Smooth muscle cell (in vitro differentiated cells): ENCODE data around the gene RNF213. TPM values are rescaled to one million over a fixed set of nuclear protein-coding genes. Genes with fewer than 3 reads are reported as not detected.

Experiments
- DNase-seq: peaks from one replicate; lab custom pipeline; 2025; ENCODE audit not compliant: unreplicated experiment; lab: John Stamatoyannopoulos, UW
- H2AFZ ChIP-seq: fragments of 200-600 bp; sonication (generic); 2 replicates; pipeline ENCODE4 v1.6.0; 2016; ENCODE audit warnings: antibody characterized with exemption, low read depth, mild to moderate bottlenecking
- H3F3A ChIP-seq: fragments of 200-600 bp; sonication (generic); 2 replicates; pipeline ENCODE4 v1.6.0; 2017; ENCODE audit warnings: antibody characterized with exemption, low read depth
- H3K27ac ChIP-seq: fragments of 200-600 bp; sonication (generic); 2 replicates; pipeline ENCODE4 v1.5.1; 2016; ENCODE audit warnings: low read depth, mild to moderate bottlenecking
- H3K27me3 ChIP-seq: fragments of 200-600 bp; sonication (generic); 2 replicates; pipeline ENCODE4 v1.6.1; 2016; ENCODE audit warnings: low read depth, mild to moderate bottlenecking
- H3K36me3 ChIP-seq: fragments of 200-600 bp; sonication (generic); 2 replicates; pipeline ENCODE4 v1.5.1; 2016; ENCODE audit warnings: low read depth
- H3K4me1 ChIP-seq: fragments of 200-600 bp; sonication (generic); 2 replicates; pipeline ENCODE4 v1.5.1; 2016; ENCODE audit warnings: low read depth
- H3K4me2 ChIP-seq: fragments of 200-600 bp; sonication (generic); 2 replicates; pipeline ENCODE4 v1.6.0; 2016; ENCODE audit warnings: mild to moderate bottlenecking
- H3K4me3 ChIP-seq: fragments of 200-600 bp; sonication (generic); 2 replicates; pipeline ENCODE4 v1.5.1; 2016; ENCODE audit warnings: mild to moderate bottlenecking
- H3K79me2 ChIP-seq: fragments of 200-600 bp; sonication (generic); 2 replicates; pipeline ENCODE4 v1.6.0; 2016; ENCODE audit warnings: low read depth, mild to moderate bottlenecking
- H3K9ac ChIP-seq: fragments of 200-600 bp; sonication (generic); 2 replicates; pipeline ENCODE4 v1.6.0; 2016; ENCODE audit warnings: low read depth
- H3K9me3 ChIP-seq: fragments of 200-600 bp; sonication (generic); replicated peaks from 2 replicates; pipeline ENCODE4 v1.5.1; 2016; ENCODE audit warnings: low read depth
- H4K20me1 ChIP-seq: fragments of 200-600 bp; sonication (generic); 2 replicates; pipeline ENCODE4 v1.6.0; 2016; ENCODE audit warnings: low read depth
- WGBS: methylation state at CpG from one replicate; pipeline ENCODE4 v1.1.7; 2016; ENCODE audit warnings: low lambda C conversion rate; 5-methylcytosine and 5-hydroxymethylcytosine counted together
- polyA plus RNA-seq: library from polyadenylated mRNA; unstranded; fragments of >200 nt; fragmentation: Nextera tagmentation; extraction: Ambion mirVana; gene quantifications from 2 replicates; pipeline ENCODE4 v1.2.1, GENCODE V29; 2016
- total RNA-seq: library from RNA; depleted of rRNA; stranded (reverse); fragments of >200 nt; gene quantifications from 2 replicates; pipeline ENCODE4 v1.2.3, GENCODE V29; 2014
- TF ChIP-seq, protein P1 (sequence below): fragments of 200-600 bp; sonication (generic); IDR thresholded peaks from 2 replicates; pipeline ENCODE4 v1.5.1; 2017; ENCODE audit warnings: borderline replicate concordance, mild to moderate bottlenecking, antibody characterized with exemption; ENCODE audit not compliant: insufficient read depth, poor library complexity, severe bottlenecking

Gene RNF213
- total and polyA plus RNA-seq, 2 experiments from 2014 or later: 12.8 to 43.0 TPM

DNA sequence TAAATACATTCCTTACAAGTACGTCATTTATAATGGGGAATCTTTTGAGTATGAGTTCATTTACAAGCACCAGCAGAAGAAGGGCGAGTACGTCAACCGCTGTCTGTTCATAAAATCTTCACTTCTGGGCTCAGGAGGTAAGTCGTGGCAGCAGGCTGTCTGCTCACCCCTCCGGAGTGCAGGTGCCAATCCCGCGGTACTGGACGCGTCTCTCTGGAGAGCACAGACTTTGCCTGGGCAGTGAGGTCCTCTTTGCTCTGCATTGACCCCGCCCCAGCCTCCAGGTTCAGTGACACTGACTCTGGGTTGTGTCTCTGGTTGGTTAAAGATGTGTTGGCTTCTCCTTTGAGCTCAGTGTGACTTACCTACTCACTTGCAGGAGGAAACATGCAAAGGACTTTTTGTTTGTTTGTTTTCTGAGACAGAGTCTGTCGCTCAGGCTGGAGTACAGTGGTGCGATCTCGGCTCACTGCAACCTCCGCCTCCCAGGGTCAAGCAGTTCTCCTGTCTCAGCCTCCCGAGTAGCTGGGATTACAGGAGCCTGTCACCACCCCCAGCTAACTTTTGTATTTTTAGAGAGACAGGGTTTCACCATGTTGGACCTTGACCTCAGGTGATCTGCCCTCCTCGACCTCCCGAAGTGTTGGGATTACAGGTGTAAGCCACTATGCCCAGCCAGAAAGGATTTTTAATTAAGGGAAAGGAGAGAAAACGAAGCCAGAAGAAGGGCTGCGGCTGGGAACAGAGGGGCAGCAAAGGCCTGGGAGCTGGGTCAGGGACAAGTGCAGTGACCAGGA is 31.2 kb downstream of the RNF213 start:
- WGBS: 96% methylated on average over 20 of the region's 20 CpGs
- no peaks in the 10 kb centered on the region for H3K79me2 ChIP-seq
- H3K4me3 ChIP-seq: no peak overlapping the region
- no peak for DNase-seq
- H3K36me3 ChIP-seq: peaks cover 9% of the 10 kb centered on the region
- H3K27ac ChIP-seq: no peak overlapping the region
- H3F3A ChIP-seq: no peaks in the 10 kb centered on the region
- H3K27me3 ChIP-seq: no peaks in the 10 kb centered on the region
- H3K9ac ChIP-seq: no peak overlapping the region
- no peaks in the 10 kb centered on the region for H3K4me1 ChIP-seq
- no peak overlapping the region for H2AFZ ChIP-seq
- H3K4me2 ChIP-seq: no peak overlapping the region
- no peaks in the 10 kb centered on the region for H4K20me1 ChIP-seq
- TF ChIP-seq, protein P1, sequence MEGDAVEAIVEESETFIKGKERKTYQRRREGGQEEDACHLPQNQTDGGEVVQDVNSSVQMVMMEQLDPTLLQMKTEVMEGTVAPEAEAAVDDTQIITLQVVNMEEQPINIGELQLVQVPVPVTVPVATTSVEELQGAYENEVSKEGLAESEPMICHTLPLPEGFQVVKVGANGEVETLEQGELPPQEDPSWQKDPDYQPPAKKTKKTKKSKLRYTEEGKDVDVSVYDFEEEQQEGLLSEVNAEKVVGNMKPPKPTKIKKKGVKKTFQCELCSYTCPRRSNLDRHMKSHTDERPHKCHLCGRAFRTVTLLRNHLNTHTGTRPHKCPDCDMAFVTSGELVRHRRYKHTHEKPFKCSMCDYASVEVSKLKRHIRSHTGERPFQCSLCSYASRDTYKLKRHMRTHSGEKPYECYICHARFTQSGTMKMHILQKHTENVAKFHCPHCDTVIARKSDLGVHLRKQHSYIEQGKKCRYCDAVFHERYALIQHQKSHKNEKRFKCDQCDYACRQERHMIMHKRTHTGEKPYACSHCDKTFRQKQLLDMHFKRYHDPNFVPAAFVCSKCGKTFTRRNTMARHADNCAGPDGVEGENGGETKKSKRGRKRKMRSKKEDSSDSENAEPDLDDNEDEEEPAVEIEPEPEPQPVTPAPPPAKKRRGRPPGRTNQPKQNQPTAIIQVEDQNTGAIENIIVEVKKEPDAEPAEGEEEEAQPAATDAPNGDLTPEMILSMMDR: no peak
- H3K9me3 ChIP-seq: no peaks in the 10 kb centered on the region

- Histone ChIP-seq H3K79me2 (no peaks in the 10 kb centered on the region), H3K4me3 (no peak overlapping the region), H3K36me3 (peaks cover 9% of the 10 kb centered on the region), H3K4me2 (no peak overlapping the region), H4K20me1 (no peaks in the 10 kb centered on the region), H3F3A (no peaks in the 10 kb centered on the region), H3K9me3 (no peaks in the 10 kb centered on the region), H3K27me3 (no peaks in the 10 kb centered on the region), H3K4me1 (no peaks in the 10 kb centered on the region), H3K9ac (no peak overlapping the region), H3K27ac (no peak overlapping the region), H2AFZ (no peak overlapping the region)
- DNase-seq: no peak
- WGBS: 98% methylated on average over 9 of the region's 10 CpGs
- TF ChIP-seq, protein P1: no peak
Measured at GRCh38 chr17:80292521-80292971, 31.9 kb downstream of the RNF213 start.

DNA sequence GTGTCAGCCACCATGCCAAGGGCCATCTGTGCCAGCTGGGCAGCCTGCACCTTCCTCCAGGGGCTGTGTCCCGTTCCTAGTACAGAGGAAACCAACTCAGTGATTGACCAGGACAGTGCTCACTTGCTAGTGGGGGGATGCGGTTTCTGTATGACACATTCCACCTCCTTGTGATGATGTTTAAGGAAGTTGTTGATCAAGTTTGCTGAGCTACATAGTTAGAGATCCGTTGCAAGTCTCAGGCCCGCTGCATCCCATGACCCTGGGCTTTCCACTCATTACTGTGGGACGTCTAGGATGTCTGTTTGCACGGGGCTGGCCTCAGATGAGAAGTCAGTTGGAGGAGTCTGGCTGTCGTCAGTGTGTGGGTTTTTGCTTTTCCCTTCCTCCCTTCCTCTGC is 33.6 kb downstream of the RNF213 start:
- no peak for DNase-seq
- H3F3A ChIP-seq: no peaks in the 10 kb centered on the region
- TF ChIP-seq, protein P1: no peak
- H3K9me3 ChIP-seq: no peaks in the 10 kb centered on the region
- no peak overlapping the region for H3K4me2 ChIP-seq
- WGBS: 91% methylated on average over 7 of the region's 7 CpGs
- H2AFZ ChIP-seq: no peak overlapping the region
- peaks cover 23% of the 10 kb centered on the region for H3K36me3 ChIP-seq
- no peak overlapping the region for H3K4me3 ChIP-seq
- H3K27ac ChIP-seq: no peak overlapping the region
- no peaks in the 10 kb centered on the region for H3K79me2 ChIP-seq
- H3K27me3 ChIP-seq: no peaks in the 10 kb centered on the region
- H3K9ac ChIP-seq: no peak overlapping the region
- no peaks in the 10 kb centered on the region for H4K20me1 ChIP-seq
- no peaks in the 10 kb centered on the region for H3K4me1 ChIP-seq

DNA sequence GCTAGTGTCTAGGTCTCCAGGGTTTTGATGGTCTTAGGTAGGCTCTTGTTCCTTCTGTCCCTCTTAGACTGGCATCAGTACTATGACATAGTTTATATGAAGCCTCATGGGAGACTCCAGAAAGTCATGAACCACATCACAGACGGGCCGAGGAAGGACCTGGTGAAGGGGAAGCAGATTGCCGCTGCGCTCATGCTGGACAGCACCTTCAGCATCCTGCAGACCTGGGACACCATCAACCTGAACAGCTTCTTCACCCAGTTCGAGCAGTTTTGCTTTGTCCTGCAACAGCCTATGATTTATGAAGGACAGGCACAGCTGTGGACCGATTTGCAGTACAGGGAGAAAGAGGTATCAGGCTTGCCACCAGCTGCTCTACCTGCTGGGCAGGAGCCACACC is 34.0 kb downstream of the RNF213 start:
- H3F3A ChIP-seq: no peaks in the 10 kb centered on the region
- H2AFZ ChIP-seq: no peak overlapping the region
- no peaks in the 10 kb centered on the region for H4K20me1 ChIP-seq
- 98% methylated on average over 6 of the region's 6 CpGs for WGBS
- no peak overlapping the region for H3K27ac ChIP-seq
- no peak for DNase-seq
- H3K4me1 ChIP-seq: no peaks in the 10 kb centered on the region
- H3K4me3 ChIP-seq: no peak overlapping the region
- H3K9me3 ChIP-seq: no peaks in the 10 kb centered on the region
- no peak overlapping the region for H3K9ac ChIP-seq
- H3K27me3 ChIP-seq: no peaks in the 10 kb centered on the region
- no peak overlapping the region for H3K4me2 ChIP-seq
- no peaks in the 10 kb centered on the region for H3K79me2 ChIP-seq
- H3K36me3 ChIP-seq: peaks cover 25% of the 10 kb centered on the region
- TF ChIP-seq, protein P1: no peak
